GM10847 (cell line): ENCODE measurements around the gene CTNND2.

Source experiments
- POLR2A ChIP-seq: IDR thresholded peaks from 2 replicates; pipeline ENCODE4 v1.6.1; 2011; ENCODE audit not compliant: insufficient read length; ENCODE audit errors: extremely low read depth

The CTNND2 gene

GRCh38 chr5:11311272-11311671, 593.0 kb downstream of the CTNND2 start:
- no peak for TF ChIP-seq POLR2A

- no peak for TF ChIP-seq POLR2A
Measured at GRCh38 chr5:11310158-11310557, 594.1 kb downstream of the CTNND2 start.

- no peak for TF ChIP-seq POLR2A
Measured at GRCh38 chr5:11306365-11306764, 597.9 kb downstream of the CTNND2 start.

GRCh38 chr5:11305245-11305644, 599.0 kb downstream of the CTNND2 start:
- no peak for TF ChIP-seq POLR2A

GRCh38 chr5:11304641-11305040, 599.6 kb downstream of the CTNND2 start:
- TF ChIP-seq POLR2A, result no peak

GRCh38 chr5:11302663-11303062, 601.6 kb downstream of the CTNND2 start:
- no peak for TF ChIP-seq POLR2A

GRCh38 chr5:11301171-11301570, 603.1 kb downstream of the CTNND2 start:
- TF ChIP-seq POLR2A, result no peak

- TF ChIP-seq POLR2A, result no peak
Measured at GRCh38 chr5:11300736-11301135, 603.5 kb downstream of the CTNND2 start.

GRCh38 chr5:11298877-11299276, 605.4 kb downstream of the CTNND2 start:
- TF ChIP-seq POLR2A, result no peak

- TF ChIP-seq POLR2A, result no peak
Measured at GRCh38 chr5:11293523-11293922, 610.7 kb downstream of the CTNND2 start.

- no peak for TF ChIP-seq POLR2A
Measured at GRCh38 chr5:11292648-11293356, 611.4 kb downstream of the CTNND2 start.

- TF ChIP-seq POLR2A, result no peak
Measured at GRCh38 chr5:11289733-11290132, 614.5 kb downstream of the CTNND2 start.

GRCh38 chr5:11289208-11289607, 615.0 kb downstream of the CTNND2 start:
- TF ChIP-seq POLR2A, result no peak

- no peak for TF ChIP-seq POLR2A
Measured at GRCh38 chr5:11281842-11282241, 622.4 kb downstream of the CTNND2 start.

- no peak for TF ChIP-seq POLR2A
Measured at GRCh38 chr5:11277323-11277722, 626.9 kb downstream of the CTNND2 start.

GRCh38 chr5:11273180-11273903, 630.9 kb downstream of the CTNND2 start:
- TF ChIP-seq POLR2A, result no peak

GRCh38 chr5:11269515-11269914, 634.7 kb downstream of the CTNND2 start:
- TF ChIP-seq POLR2A, result no peak

GRCh38 chr5:11268891-11269290, 635.4 kb downstream of the CTNND2 start:
- TF ChIP-seq POLR2A, result no peak
